ENCODE measurements around the gene TYSND1. TPM values are rescaled to one million over a fixed set of nuclear protein-coding genes. Genes with fewer than 3 reads are reported as not detected.
"Not testable (repeated sequence)": the region's sequence is repeated elsewhere in the genome, so short reads cannot be mapped to it uniquely, and the experiment has no call there.

TYSND1 gene
- total RNA-seq, 1 donor from 2014 or later, result 9.7 TPM

DNA sequence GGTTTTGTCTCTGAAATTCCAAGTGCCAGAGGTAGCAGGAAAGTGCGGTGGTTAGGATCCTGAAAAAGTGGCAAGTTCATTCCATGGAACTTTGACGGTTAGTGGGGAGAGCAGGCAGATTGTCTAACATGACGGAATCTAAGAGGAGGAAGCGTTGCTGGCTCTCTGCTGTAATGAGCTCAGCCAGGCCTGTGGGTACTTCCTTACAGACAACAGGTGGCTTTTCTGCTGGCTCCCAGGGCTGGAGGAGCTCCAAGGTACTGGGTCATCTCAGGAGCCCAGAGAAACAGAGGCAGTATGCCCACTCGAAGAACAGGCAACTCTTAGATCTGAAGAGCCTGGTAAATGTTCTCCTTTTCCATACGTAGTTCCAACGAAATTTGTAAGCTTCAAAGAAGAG, 10.8 kb downstream of the TYSND1 start:
- DNase-seq (ENCODE audit: extremely low read depth, low read depth, low spot score), result no peak

DNA sequence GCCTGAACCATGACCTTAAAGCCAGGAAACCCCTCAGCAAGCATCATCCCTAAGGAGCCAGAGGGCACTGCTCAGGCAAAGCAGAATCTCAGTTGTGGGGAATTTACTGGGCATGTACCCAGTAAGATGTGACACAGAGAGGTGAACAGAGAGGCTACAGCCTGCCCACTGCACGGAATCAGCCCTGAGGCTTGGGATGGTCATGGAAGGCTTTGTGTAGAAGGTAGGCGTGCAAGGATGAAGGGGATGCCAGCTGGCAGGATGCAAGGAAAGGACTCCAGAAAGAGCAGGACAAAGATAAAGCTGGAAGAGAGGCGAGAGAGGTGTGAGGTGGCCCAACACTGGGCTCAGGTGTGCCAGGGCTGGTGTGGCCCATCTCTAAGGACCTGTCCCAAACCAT, 11.5 kb downstream of the TYSND1 start:
- DNase-seq (ENCODE audit: extremely low read depth, low read depth, low spot score), result no peak

DNA sequence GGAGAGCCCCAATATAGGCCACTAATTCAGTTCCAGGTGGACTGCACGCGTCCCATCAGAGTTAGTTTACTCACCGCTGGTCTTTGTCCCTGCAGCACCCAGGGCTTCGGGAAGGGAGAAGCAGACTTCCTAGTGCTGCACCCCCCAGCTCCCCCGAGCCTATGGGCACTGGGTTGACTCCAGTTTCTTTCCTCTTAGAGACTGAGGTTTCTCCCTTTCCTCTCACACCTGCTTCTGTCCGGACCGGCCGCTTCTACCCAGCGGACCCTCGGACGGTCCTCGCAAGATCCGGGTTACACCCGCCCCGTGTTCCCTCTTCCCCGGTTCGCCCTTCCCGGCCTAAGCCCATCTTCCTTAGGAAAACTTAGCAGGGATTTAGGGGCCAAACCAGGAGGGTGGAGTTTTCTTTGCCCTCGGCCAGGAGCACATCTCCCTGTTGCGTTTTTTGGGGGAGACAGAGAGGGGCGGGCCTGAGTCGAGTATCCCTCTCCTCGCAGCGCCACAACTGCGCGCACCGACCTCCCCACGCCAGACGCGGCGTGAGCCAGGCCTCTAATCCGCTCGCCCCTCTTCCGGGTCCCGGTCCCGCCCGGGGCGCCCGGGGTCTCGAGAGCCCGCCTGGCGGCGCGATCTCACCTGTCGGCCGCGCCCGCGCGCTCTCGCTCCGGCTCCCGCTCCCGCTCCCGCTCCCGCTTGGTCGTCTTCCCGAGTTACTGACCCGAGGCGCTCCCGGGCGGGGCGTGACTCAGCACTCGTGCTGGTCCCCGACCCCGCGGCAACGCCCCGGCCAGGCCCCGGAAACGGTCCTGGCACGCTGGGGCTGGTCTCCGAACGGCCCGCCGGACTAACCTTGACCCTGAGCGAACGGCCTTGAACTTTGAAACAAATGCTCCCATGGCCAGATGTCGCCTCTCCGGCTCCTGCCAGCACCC, 14.1 kb downstream of the TYSND1 start, which contains the start of gene AIFM2:
AIFM2 (minus strand) TSS at position 728 of the 932 bp plus-strand sequence. CDS start 8,741 bp downstream, outside the sequence.
- DNase-seq (ENCODE audit: extremely low read depth, low read depth, low spot score), result no peak

DNA sequence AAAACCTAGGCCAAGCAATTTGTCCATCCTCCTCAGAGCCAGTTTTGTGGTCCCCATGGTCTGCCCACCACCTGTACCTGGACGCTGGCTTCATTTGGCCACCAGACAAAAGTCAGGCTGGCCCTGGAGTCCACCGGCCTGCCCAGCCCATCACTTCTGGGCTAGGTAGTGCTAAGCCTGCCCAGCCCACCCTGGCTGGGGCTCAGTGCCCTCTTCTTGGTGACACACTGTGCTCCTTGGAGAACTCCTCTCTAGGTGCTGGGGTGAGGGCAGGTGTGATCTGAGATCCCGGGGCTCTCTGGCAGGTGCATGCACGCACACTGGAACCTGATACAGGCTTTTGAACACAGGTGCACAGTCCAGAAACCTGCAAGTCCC, 15.0 kb downstream of the TYSND1 start:
- no peak for DNase-seq (ENCODE audit: extremely low read depth, low read depth, low spot score)

DNA sequence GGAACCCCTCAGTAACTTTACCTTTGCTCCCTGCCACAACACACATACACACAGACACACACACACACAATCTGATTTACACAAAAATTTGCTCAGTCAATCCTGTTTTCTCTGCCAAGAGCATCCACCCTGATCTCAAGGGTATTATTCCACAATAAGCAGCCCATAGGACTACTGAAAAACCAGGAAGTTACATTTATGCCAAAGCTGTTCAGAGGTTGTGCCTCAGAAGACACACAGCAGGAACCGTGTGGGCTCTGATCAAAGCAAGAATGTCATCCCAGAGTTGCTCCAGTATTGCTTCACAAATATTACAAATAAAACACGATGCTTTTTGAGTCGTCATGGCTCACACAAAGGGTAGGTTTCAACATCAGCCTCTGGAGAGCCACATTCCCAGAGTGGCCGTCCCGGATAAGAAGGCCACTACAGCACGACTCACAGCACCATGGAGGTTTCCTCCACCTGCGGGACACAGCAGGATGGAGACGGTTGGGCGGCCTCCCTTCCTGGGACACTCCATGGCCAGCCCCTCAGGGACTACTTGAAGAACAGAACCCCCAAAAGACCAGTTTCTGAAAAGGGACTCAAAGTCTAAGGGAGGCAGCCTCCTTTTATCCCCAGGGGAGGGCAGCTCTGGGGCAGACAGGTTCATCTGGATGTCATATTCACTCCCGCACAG, 15.5 kb downstream of the TYSND1 start:
- DNase-seq (ENCODE audit: extremely low read depth, low read depth, low spot score), result no peak

DNA sequence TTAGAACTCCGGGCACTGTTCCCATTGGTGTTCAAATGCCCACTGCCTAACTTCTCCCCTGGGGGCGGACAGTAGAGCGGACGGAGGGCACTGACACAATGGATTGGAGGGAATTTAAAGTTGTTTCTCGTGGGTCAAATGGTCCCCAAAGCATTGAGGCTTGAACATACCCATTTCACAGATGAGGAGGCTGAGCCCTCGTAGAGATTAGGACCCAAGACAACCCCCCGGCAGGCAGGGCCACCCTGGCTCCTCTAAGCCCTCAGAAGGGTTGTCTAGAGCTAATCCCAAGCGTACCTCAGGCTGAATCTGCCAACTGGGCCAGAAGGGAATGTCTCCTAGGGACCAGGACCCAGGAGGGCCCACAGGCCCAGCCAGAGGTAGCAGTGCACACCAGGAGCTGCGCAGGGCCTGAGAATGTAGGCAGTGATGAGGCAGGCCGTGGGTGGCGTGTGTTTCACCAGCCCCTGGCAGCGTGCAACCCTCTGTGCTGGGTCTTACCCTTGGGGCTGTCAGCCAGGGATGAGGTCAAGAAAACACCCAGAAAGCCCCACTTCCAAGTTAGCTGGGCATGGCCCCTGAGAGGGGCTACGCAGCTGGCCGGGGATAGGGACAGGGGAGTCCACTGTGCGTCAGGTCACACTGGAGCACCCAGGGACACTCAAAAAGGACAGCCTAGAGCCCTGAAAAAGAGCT, 19.7 kb downstream of the TYSND1 start:
- DNase-seq (ENCODE audit: extremely low read depth, low read depth, low spot score), result no peak

DNA sequence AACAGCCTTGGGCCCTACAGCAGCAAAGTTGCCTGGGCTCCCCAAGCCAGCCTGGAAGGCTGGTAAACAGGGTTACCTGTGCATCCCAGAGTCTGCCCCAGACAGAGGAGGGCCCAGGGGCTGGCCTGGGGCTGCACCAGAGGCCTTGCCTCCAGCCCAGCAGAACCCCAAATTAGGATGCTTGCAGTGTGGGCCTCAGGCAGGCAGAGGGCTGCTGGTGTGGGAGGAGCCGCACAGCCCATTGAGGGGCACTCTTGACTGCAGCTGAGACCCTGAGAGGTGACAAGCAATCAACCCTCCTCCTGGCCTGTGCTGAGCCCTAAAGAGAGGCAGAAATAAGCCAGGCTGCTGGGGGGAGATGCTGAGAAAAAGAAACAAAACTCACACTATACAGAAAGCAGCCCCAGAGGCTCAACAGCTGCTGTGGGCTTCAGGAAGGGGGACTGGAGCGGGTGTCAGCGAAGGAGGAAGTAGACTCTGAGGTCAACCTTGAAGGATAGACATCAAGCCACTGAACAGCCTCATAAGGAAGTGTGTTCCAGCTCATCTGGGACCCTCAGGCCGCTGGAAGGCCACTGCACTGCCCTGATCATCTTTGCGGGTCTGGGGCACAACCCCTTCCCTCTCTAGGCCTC, 20.5 kb downstream of the TYSND1 start:
- no peak for DNase-seq (ENCODE audit: extremely low read depth, low read depth, low spot score)

DNA sequence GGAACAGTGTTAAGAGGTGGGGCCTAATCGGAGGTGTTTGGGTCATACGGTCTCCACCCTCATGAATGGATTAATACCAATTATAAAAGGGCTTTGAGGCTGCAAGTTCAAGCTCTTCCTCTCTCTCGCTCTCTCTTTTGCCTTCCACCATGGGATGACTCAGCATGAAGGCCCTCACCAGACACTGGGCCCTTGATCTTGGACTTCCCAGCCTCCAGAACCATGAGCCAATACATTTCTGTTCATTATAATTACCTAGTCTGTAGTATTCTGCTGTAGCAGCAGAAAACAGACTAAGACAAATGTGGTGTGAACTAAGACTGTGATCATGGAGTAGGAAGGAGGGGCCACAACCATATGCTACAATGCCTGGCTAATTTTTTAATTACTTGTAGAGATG, 21.6 kb downstream of the TYSND1 start:
- DNase-seq (ENCODE audit: extremely low read depth, low read depth, low spot score), result no peak

DNA sequence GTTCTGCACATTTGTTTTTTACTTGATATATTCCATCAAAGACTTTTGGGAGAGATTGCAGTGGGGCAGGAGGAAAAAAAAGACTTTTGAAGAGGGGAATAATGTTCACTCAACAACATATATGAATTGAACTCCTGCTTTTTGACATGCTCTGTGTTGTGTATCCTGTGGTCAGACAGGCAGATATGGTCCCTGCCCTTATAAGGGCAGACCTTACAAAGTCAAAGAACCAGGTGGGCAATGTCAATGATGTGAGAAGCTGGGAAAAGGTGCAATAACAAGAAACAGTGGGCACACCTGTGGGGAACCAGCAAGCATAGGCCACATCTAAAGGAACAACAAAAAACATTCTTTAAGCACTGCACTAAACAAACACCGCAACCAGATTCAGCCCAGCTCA, 22.1 kb downstream of the TYSND1 start:
- DNase-seq (ENCODE audit: extremely low read depth, low read depth, low spot score), result no peak

DNA sequence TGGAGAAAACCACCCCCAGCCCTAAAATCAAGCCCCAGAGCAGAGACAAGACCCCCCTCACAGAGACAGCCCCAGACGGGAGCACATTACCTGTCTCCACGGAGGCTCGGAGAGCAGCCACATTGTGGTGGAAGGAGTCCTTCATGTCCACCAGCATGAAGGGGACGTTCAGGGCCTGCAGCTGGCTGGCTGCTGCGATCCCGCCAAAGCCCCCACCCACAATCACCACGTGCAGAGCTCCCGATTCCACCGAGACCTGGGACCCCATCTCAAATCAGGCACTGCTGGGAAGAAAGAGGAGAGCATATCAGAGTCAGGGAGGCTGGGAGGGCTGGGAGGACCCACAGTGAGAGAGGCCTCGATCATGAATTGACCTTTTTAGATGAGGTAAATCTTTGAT, 22.7 kb downstream of the TYSND1 start:
- DNase-seq (ENCODE audit: extremely low read depth, low read depth, low spot score), result no peak

DNA sequence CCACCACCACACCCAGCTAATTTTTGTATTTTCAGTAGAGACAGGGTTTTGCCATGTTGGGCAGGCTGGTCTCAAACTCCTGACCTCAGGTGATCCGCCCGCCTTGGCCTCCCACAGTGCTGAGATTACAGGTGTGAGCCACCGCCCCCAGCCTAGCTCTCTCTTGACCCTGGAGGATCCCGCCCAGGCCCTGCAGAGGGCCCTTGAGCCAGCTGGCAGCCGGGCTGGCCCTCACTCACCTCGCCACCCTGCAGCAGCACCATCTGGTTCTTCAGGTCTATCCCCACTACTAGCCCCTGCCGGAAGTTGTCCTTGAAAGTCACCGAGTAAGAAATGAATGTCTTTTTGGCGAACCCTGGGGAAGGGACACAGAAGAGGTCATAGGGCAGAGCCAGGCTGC, 23.3 kb downstream of the TYSND1 start:
- DNase-seq (ENCODE audit: extremely low read depth, low read depth, low spot score), result not testable (repeated sequence)

DNA sequence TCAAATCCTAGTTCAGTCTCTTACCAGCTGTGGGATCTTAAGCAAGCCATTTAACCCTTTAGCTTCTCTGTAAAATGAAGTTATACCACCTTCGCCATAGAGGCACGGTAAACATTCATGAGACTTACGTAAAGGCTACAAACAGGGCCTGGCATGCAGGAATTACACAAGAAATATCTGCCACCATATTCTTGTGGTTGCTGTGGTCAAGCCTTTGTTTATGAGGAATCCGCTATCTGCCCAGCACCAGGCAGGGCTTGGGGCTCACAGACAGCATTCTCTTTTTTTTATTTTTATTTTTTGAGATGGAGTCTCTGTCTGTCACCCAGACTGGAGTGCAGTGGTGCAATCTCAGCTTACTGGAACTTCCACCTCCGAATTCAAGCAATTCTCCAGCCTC, 23.8 kb downstream of the TYSND1 start:
- no peak for DNase-seq (ENCODE audit: extremely low read depth, low read depth, low spot score)

DNA sequence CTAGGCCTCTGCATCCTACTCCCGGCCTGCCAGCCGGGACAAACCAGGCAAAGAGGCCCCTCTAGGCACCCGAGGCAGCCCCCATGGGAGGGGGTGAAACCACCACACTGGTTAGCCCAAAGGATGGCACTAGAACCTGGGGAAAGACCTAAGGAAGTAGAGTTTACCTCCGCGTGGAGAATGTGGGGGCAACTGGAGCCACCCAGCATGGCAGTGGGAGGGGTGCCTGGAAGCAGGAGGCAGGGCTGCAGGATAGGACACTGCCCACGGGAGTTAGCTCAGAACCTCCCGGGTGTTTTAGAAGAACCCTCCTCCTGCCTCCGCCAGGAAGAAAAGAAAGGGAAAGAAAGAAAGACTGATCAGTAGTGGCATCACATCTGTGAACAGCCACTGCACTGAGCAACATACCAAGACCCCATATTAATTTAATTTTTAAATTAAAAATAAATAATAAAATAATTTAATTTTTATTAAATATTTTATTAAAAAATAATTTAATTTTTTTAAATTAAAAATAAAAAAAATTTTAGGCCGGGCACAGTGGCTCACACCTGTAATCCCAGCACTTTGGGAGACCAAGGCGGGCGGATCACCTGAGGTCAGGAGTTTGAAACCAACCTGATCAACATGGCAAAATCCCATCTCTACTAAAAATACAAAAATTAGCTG, 25.1 kb downstream of the TYSND1 start:
- DNase-seq (ENCODE audit: extremely low read depth, low read depth, low spot score), result no peak

DNA sequence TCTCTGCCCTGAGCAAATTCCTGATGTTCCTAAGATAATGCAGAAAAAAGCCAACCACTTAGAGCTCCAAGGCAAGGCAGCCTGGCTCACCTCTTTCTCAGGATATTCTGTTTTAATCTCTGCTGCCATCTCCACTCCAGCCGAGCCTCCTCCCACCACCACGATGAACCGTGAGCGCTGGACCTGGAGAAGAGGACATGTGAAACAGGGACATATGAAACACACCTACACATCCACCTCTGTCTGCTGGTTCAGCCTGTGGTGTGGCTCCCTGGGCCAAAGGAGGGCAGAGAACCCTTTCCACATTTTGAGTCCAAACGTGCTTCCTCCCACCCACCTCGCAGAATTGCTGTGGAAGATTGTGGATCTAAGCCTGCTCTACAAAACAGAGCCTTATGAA, 26.1 kb downstream of the TYSND1 start:
- no peak for DNase-seq (ENCODE audit: extremely low read depth, low read depth, low spot score)

DNA sequence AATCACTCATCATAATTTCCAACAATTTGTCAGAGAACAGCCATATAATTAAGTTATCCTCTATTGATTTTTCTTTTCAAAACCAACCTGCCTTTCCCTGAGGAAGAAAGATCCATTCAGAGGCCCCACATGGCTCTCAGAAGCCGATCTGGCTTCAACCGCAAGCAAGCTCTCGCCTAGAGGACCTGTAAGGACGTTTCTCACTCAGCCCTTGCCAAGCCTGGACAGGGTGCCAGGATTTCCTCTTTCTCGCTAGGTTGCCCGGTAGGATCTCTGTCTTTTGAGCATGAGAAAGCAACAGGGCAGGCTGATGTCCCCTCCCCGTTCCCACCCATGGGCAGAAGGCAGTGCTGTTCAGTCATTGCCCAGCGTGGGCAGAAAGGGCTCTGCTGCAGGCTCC, 26.9 kb downstream of the TYSND1 start:
- DNase-seq (ENCODE audit: extremely low read depth, low read depth, low spot score), result no peak

DNA sequence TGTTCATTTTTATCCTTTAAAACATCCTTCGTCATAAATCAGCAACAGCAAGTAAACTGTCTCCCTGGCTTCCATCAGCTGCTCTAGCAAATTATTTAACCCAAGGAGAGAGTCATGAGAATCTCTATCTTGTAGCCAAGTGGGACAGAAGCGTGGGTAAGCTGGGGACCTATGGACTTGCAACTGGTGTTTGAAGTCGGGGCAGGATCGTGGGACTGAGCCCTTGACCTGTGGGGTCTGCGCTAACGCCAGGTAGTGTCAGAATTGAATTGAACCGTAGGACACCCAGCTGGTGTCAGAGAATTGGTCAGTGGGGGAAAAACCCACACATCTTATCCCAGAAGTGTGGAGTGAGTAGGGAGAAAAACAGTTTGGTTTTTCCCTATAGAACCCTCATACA, 27.3 kb downstream of the TYSND1 start:
- DNase-seq (ENCODE audit: extremely low read depth, low read depth, low spot score), result no peak

DNA sequence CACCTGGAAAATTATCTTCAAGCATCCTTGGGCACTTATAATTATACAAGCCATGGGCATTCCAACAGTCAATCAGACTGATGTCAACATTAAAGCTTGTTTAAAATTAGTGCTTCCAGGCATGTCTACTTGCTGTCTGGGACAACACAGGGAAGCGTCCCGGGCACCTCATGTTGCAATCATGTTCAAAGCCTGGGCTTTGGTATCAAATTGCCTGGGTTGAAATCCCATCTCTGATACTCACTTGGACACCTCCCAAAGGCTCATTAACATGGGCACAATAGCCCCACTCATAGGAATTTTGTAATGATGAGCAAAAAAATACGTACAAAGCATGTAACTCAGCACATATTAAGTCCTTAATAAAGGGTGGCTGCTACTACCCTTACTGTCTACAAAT, 28.3 kb downstream of the TYSND1 start:
- DNase-seq (ENCODE audit: extremely low read depth, low read depth, low spot score), result no peak

DNA sequence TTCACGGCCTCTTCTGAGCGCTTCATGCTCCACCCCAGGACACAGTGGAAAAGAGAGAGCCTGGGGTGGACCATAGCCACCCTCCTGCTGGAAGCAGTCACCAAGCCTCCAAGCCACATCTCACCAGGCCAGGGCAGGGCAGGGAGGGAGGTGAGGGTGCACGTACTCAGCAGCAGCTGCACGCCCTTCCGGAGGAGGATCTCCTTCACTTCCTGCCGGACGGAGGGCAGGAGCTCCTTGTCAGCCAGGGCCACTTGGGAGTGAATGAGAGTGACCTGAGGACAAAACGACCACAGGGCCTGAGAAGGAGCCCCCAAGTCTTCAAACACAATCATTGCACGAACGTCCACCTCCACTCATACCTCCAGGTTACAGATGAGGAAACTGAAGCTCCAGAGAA, 28.9 kb downstream of the TYSND1 start:
- DNase-seq (ENCODE audit: extremely low read depth, low read depth, low spot score), result no peak

DNA sequence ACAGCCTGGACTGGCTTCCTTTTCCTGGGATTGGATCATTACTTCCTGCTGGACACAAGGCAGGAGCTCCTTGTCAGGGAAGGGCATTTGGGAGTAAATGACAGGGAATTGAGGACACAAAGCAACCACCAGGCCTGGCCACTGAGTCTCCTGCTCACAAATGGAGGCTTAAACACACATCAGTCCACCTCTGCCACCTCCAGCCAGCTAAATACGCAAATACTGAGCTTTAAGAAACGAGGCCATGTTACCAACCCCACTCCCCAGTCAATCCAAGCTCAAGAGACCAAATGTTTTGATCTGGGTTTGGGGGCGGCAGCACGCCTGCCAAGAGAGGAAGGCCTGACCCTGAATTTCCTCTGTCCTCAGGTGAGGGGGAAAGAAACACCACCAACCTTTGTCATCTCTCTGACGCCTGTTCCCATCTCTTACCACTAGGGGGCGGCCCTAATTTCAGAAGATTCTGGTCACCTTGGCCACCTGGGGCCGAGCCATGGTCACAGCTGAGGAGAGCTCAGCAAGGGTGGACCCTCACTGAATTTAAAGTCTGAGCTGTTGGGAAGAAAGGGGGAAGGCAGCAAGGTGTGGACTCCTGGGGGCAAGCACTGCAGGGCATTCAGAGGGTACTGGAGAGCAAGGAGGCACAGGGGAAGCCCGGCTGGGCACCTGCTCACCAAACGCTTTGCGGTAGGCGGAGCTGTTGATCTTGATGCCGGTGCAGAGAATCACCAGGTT, 30.4 kb downstream of the TYSND1 start:
- DNase-seq (ENCODE audit: extremely low read depth, low read depth, low spot score), result no peak

DNA sequence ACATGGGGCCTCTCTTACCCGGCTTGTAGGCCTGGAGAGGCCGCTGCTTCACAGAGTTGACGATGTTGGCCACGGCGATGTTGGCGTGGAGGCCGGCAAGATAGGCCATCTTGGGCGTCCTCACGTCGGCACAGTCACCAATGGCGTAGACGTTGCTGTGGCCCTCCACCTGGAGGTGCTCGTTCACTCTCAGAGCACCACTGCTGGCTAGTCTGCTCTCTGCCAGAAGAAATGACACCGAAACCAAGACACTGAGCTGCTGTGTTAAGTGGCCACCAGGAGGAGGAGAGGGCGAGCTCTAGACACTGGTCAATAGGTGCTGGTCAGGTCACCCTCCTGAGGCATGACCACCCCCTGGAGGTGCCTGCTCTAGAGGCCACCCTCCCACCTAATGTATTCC, 31.6 kb downstream of the TYSND1 start:
- no peak for DNase-seq (ENCODE audit: extremely low read depth, low read depth, low spot score)

Data from glomerular endothelial cell (primary cell).